Measurements from ENCODE around the gene PRICKLE4. TPM values are rescaled to one million over a fixed set of nuclear protein-coding genes. Genes with fewer than 3 reads are reported as not detected.

PRICKLE4 gene
- total and polyA plus RNA-seq, 2 of the 4 experiments (the other 2 are of a cell fraction) = 0.72 TPM; not detected in 1

GRCh38 chr6:41823178-41823577 is 42.6 kb downstream of the PRICKLE4 start:
- Histone ChIP-seq H3K27ac (ENCODE audit: insufficient read depth, low read length) (no peak overlapping the region), H3K36me3 (ENCODE audit: control insufficient read depth, insufficient read depth, low read length) (no peaks in the 10 kb centered on the region), H2AK9ac (replicated peaks; ENCODE audit: low read depth, low read length, poor library complexity) (no peak overlapping the region), H3K79me1 (ENCODE audit: low read depth in 1 of 2, low read length in 2 of 2) (no peaks in the 10 kb centered on the region), H2AK5ac (ENCODE audit: low read depth, low read length) (no peak overlapping the region), H3K14ac (replicated peaks; ENCODE audit: low read depth, low read length) (no peak overlapping the region), H4K91ac (ENCODE audit: insufficient read depth, low read depth, low read length) (no peak overlapping the region), H3K4me2 (ENCODE audit: low read depth, low read length) (no peak overlapping the region), H4K8ac (ENCODE audit: low read depth in 2 of 2, low read length in 2 of 2) (no peak overlapping the region), H3K18ac (ENCODE audit: low read depth, low read length) (no peak overlapping the region), H3K9me3 (ENCODE audit: control insufficient read depth, insufficient read depth, low read length) (no peaks in the 10 kb centered on the region), H3K9me1 (ENCODE audit: insufficient read depth, low read length) (no peaks in the 10 kb centered on the region), H3K23ac (ENCODE audit: low read depth, low read length) (no peak overlapping the region), H3K56ac (ENCODE audit: extremely low read depth, insufficient read depth, low read length) (no peak overlapping the region), H3K9ac (ENCODE audit: low read depth, low read length) (no peak overlapping the region), H2AFZ (replicated peaks; ENCODE audit: low read length, poor library complexity) (no peak overlapping the region), H2BK15ac (ENCODE audit: low read depth, low read length) (no peak overlapping the region), H4K5ac (ENCODE audit: low read depth, low read length) (no peak overlapping the region), H4K20me1 (ENCODE audit: insufficient read depth, low read length) (no peaks in the 10 kb centered on the region), H3K4ac (ENCODE audit: low read depth, low read length) (no peak overlapping the region), H3K27me3 (ENCODE audit: control insufficient read depth, insufficient read depth, low read length) (no peaks in the 10 kb centered on the region), H2BK120ac (ENCODE audit: low read depth, low read length) (no peak overlapping the region), H3K4me3 (ENCODE audit: insufficient read depth, low read depth, low read length) (no peak overlapping the region), H2BK5ac (ENCODE audit: low read depth, low read length, poor library complexity, severe bottlenecking) (no peak overlapping the region), H2BK20ac (ENCODE audit: low read depth, low read length) (no peak overlapping the region), H3K4me1 (ENCODE audit: control insufficient read depth, insufficient read depth, low read length) (no peaks in the 10 kb centered on the region)
- dilution Hi-C loops (cut with HindIII; ENCODE audit: low sequenced_read_pairs, unreplicated experiment) (no loop called here), in situ Hi-C loops (cut with MboI; ENCODE audit: low sequenced_read_pairs) (no loop called here), intact Hi-C loops (cut with micrococcal nuclease) (no loop called here)
- ChIA-PET POLR2A (ENCODE audit: unreplicated experiment) (interaction anchor here (0.6 kb wide), 1 partner anchor 11 kb away, joined by 4 read pairs; no protein-coding TSS in a partner anchor), CTCF (no interaction called here)
- 83% methylated on average over 1 of the region's 1 CpG; no CpG with 5 or more reads in 1 of the 2 experiments for WGBS, 2 experiments (ENCODE audit: extremely low coverage in 2 of 2, insufficient read length in 1 of 2)
- no TSS peak for BruUV-seq (replicated peaks)
- ATAC-seq (ENCODE audit: low read depth) = no peak
- TF ChIP-seq CHD1 (IDR thresholded peaks at IDR 0.05; ENCODE audit: low read depth, low read length) = no peak
- no peak for TF ChIP-seq MXI1 (IDR thresholded peaks at IDR 0.05; ENCODE audit: borderline replicate concordance, low read depth, low read length)
- no peak for TF ChIP-seq CEBPB (IDR thresholded peaks at IDR 0.05; ENCODE audit: low read depth, low read length)
- TF ChIP-seq RFX5 (IDR thresholded peaks at IDR 0.05; ENCODE audit: low read depth, low read length) = no peak
- TF ChIP-seq MAZ (IDR thresholded peaks at IDR 0.05; ENCODE audit: borderline replicate concordance, low read depth, low read length) = no peak
- TF ChIP-seq SMC3 (IDR thresholded peaks at IDR 0.05; ENCODE audit: low read depth, low read length) = no peak
- TF ChIP-seq FOS (IDR thresholded peaks at IDR 0.05; ENCODE audit: low read depth, low read length) = no peak
- no peak for TF ChIP-seq BHLHE40 (IDR thresholded peaks at IDR 0.05; ENCODE audit: low read depth, low read length)
- TF ChIP-seq RCOR1 (IDR thresholded peaks at IDR 0.05; ENCODE audit: insufficient replicate concordance, low read length) = no peak
- TF ChIP-seq, protein P1, sequence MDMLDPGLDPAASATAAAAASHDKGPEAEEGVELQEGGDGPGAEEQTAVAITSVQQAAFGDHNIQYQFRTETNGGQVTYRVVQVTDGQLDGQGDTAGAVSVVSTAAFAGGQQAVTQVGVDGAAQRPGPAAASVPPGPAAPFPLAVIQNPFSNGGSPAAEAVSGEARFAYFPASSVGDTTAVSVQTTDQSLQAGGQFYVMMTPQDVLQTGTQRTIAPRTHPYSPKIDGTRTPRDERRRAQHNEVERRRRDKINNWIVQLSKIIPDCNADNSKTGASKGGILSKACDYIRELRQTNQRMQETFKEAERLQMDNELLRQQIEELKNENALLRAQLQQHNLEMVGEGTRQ (IDR thresholded peaks at IDR 0.05; ENCODE audit: low read depth, low read length) = no peak
- TF ChIP-seq, protein P2, sequence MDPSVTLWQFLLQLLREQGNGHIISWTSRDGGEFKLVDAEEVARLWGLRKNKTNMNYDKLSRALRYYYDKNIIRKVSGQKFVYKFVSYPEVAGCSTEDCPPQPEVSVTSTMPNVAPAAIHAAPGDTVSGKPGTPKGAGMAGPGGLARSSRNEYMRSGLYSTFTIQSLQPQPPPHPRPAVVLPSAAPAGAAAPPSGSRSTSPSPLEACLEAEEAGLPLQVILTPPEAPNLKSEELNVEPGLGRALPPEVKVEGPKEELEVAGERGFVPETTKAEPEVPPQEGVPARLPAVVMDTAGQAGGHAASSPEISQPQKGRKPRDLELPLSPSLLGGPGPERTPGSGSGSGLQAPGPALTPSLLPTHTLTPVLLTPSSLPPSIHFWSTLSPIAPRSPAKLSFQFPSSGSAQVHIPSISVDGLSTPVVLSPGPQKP (IDR thresholded peaks at IDR 0.05; ENCODE audit: borderline replicate concordance, low read depth, low read length) = no peak
- no peak for TF ChIP-seq POLR2A (IDR thresholded peaks at IDR 0.05; ENCODE audit: low read depth, low read length)
- no peak for TF ChIP-seq MAFK (IDR thresholded peaks at IDR 0.05; ENCODE audit: low read depth, low read length)
- no peak for TF ChIP-seq NFE2L2 (IDR thresholded peaks at IDR 0.05; ENCODE audit: low read depth, low read length)
- TF ChIP-seq, protein P3, sequence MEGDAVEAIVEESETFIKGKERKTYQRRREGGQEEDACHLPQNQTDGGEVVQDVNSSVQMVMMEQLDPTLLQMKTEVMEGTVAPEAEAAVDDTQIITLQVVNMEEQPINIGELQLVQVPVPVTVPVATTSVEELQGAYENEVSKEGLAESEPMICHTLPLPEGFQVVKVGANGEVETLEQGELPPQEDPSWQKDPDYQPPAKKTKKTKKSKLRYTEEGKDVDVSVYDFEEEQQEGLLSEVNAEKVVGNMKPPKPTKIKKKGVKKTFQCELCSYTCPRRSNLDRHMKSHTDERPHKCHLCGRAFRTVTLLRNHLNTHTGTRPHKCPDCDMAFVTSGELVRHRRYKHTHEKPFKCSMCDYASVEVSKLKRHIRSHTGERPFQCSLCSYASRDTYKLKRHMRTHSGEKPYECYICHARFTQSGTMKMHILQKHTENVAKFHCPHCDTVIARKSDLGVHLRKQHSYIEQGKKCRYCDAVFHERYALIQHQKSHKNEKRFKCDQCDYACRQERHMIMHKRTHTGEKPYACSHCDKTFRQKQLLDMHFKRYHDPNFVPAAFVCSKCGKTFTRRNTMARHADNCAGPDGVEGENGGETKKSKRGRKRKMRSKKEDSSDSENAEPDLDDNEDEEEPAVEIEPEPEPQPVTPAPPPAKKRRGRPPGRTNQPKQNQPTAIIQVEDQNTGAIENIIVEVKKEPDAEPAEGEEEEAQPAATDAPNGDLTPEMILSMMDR (conservative IDR thresholded peaks at IDR 0.05; ENCODE audit: low read depth, low read length) = no peak
- no peak for TF ChIP-seq RAD21 (IDR thresholded peaks at IDR 0.05; ENCODE audit: low read length)
- DNase-seq = no peak
